Activated CD4-positive, alpha-beta T cell treated with anti-CD3 and anti-CD28 coated beads for 36 hours (primary cell): ENCODE measurements around the gene SPOP. TPM values are rescaled to one million over a fixed set of nuclear protein-coding genes. Genes with fewer than 3 reads are reported as not detected.
"Not testable (repeated sequence)": the region's sequence is repeated elsewhere in the genome, so short reads cannot be mapped to it uniquely, and the experiment has no call there.

Experiments
- ATAC-seq: fragments of 200-7000 bp; cut with Tn5 transposase; one replicate; pipeline ENCODE4 v1.10.0; 2021; ENCODE audit warnings: mild to moderate bottlenecking, moderate library complexity
- CTCF ChIA-PET: fragments of 350-600 bp; sonication (Branson Sonifier 250); formaldehyde crosslinking; loops from one replicate; lab custom pipeline; 2021; ENCODE audit warnings: antibody characterized with exemption; lab: Charles Lee
- POLR2A ChIA-PET: fragments of 350-600 bp; sonication (Branson Sonifier 250); formaldehyde crosslinking; loops from one replicate; lab custom pipeline; 2021; ENCODE audit warnings: antibody characterized with exemption, inconsistent platforms; lab: Charles Lee
- DNase-seq: peaks from one replicate; pipeline ENCODE4 v3.0.0-alpha.2; 2020
- H3K27ac Mint-ChIP-seq: one replicate; pipeline ENCODE4 v1.8.0; 2021; ENCODE audit warnings: mixed read lengths
- H3K27me3 Mint-ChIP-seq: one replicate; pipeline ENCODE4 v1.8.0; 2021; ENCODE audit warnings: mixed read lengths
- H3K36me3 Mint-ChIP-seq: one replicate; pipeline ENCODE4 v1.8.0; 2021; ENCODE audit warnings: low read depth, mixed read lengths
- H3K4me1 Mint-ChIP-seq: one replicate; pipeline ENCODE4 v1.8.0; 2021; ENCODE audit warnings: mixed read lengths
- H3K4me3 Mint-ChIP-seq: one replicate; pipeline ENCODE4 v1.8.0; 2021; ENCODE audit warnings: mild to moderate bottlenecking, moderate library complexity, mixed read lengths
- H3K9me3 Mint-ChIP-seq: one replicate; pipeline ENCODE4 v1.8.0; 2021; ENCODE audit warnings: low read depth, mixed read lengths
- intact Hi-C, 2 experiments: fragments of 100-400 bp; cut with DNase I in 1 of 2; cut with micrococcal nuclease in 1 of 2; formaldehyde crosslinking; loops; one replicate each; pipeline versions ENCODE4 v1.14.2 to v1.15.1; 2022 to 2024; cut with DNase I, micrococcal nuclease
- total RNA-seq, 2 experiments: library from RNA; stranded (reverse); gene quantifications; one replicate each; pipeline ENCODE4 v1.2.3, GENCODE V29; 2021

SPOP gene
- total RNA-seq, 2 experiments from 2014 or later: 57.0 to 64.6 TPM

- no peaks in the 10 kb centered on the region for H3K9me3 Mint-ChIP-seq
- CTCF ChIA-PET: interaction anchor here (1.1 kb wide), 1 partner anchor 114 kb away, joined by 3 read pairs; no protein-coding TSS in a partner anchor
- H3K27me3 Mint-ChIP-seq: no peaks in the 10 kb centered on the region
- POLR2A ChIA-PET: no interaction called here
- H3K27ac Mint-ChIP-seq: no peak overlapping the region
- DNase-seq: no peak
- H3K4me1 Mint-ChIP-seq: peaks cover 5% of the 10 kb centered on the region
- no peak overlapping the region for H3K4me3 Mint-ChIP-seq
- no peaks in the 10 kb centered on the region for H3K36me3 Mint-ChIP-seq
- ATAC-seq: no peak
- intact Hi-C loops: no loop called here
Measured at GRCh38 chr17:49552070-49552751, 125.7 kb downstream of the SPOP start.

GRCh38 chr17:49551221-49552069 is 126.5 kb downstream of the SPOP start:
- no peak for DNase-seq
- no peak overlapping the region for H3K27ac Mint-ChIP-seq
- CTCF ChIA-PET: interaction anchor here (0.6 to 1.1 kb wide), 2 partner anchors 113 to 279 kb away, joined by 3 read pairs; no protein-coding TSS in a partner anchor
- no peaks in the 10 kb centered on the region for H3K27me3 Mint-ChIP-seq
- intact Hi-C loops: no loop called here
- H3K4me1 Mint-ChIP-seq: peaks cover 4% of the 10 kb centered on the region
- no peaks in the 10 kb centered on the region for H3K36me3 Mint-ChIP-seq
- H3K9me3 Mint-ChIP-seq: no peaks in the 10 kb centered on the region
- ATAC-seq: no peak
- H3K4me3 Mint-ChIP-seq: no peak overlapping the region
- POLR2A ChIA-PET: no interaction called here

DNA sequence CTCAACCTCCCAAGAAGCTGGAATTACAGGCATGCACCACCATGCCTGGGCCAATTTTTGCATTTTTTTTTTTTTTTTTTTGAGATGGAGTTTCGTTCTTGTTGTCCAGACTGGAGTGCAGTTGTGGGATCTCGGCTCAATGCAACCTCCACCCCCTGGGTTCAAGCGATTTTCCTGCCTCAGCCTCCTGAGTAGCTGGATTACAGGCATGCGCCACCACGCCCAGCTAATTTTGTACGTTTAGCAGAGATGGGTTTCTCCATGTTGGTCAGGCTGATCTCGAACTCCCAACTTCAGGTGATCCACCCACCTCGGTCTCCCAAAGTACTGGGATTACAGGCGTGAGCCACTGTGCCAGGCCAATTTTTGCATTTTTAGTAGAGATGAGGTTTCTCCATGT is 127.1 kb downstream of the SPOP start:
- DNase-seq, ATAC-seq, H3K9me3 Mint-ChIP-seq, intact Hi-C loops, CTCF ChIA-PET, H3K27ac Mint-ChIP-seq, H3K36me3 Mint-ChIP-seq, POLR2A ChIA-PET, H3K4me3 Mint-ChIP-seq, H3K27me3 Mint-ChIP-seq, H3K4me1 Mint-ChIP-seq: not testable (repeated sequence)

DNA sequence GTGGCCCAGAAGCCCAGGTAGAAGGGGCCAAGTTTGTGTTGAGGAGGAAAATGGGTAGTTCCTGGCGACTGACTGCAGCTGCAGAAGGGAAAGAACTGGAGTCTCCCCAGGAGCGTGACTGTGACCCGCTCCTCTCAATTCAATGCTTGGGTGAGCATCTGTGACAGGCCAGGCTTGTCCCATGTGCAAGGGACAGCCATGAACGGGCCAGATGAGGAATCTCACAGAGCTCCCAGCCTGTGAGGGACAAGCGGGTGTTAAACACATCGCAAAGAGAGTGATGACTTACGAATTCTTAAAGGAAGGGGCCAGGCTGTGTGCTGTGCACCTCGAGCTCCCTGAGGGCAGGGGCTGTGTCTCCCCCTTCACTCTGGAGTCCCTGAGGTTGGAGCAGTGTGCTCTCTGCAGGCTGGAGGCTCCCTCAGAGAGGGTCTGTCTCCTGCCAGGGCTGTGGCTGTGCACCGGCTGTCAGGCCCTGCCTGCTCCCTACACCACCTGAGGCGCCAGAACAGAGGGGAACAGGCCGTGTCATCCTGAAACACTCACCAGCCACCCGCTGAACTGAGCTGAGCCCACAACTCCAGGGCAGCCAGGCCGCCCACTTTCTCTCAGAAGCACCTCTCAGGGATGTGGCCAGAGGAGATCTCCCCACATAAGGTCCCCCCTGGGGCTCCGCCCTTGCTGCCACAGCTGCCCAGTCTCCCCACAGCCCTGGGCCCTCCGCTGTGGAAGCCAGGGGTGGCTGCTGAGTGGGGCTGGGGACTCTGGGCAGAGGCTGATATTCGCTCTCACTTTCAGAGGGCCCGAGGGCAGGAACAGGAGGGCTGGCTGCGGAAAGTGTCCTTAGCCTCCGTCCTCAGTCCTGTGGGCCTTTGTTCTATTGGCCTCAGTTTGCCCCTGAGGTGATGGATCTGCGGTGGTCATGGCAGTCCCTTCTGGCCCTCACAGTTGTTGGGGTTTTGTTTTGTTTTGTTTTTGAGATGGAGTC is 127.9 kb downstream of the SPOP start:
- Mint-ChIP-seq H3K36me3 (no peaks in the 10 kb centered on the region), H3K27ac (no peak overlapping the region), H3K9me3 (no peaks in the 10 kb centered on the region), H3K27me3 (no peaks in the 10 kb centered on the region), H3K4me3 (no peak overlapping the region), H3K4me1 (no peaks in the 10 kb centered on the region)
- intact Hi-C loops: no loop called here
- CTCF ChIA-PET: interaction anchor here (0.7 kb wide), 1 partner anchor 19 kb away, joined by 3 read pairs; no protein-coding TSS in a partner anchor
- POLR2A ChIA-PET: no interaction called here
- DNase-seq (no peak), ATAC-seq (no peak)

DNA sequence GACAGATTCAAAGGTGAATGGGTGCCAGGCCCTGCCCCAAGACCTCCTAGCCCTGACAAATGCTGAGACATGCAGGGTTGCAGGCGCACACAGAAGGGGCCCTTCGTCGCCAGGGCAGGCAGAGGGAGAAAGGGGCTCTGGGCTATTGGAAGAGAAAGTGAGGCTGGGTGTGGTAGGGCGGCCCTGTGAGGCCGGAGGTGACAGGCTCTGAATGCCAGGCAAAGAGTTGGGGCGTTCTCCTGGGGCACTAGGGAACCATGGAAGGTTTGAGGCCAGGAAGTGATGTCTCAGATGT is 128.6 kb downstream of the SPOP start:
- H3K27me3 Mint-ChIP-seq: peaks cover under 1% of the 10 kb centered on the region
- no peaks in the 10 kb centered on the region for H3K4me1 Mint-ChIP-seq
- H3K9me3 Mint-ChIP-seq: peaks cover under 1% of the 10 kb centered on the region
- no peak for DNase-seq
- no peak overlapping the region for H3K27ac Mint-ChIP-seq
- ChIA-PET CTCF (interaction anchor here (0.7 kb wide), 1 partner anchor 20 kb away, joined by 3 read pairs; no protein-coding TSS in a partner anchor), POLR2A (no interaction called here)
- intact Hi-C loops: no loop called here
- no peak overlapping the region for H3K4me3 Mint-ChIP-seq
- ATAC-seq: no peak
- no peaks in the 10 kb centered on the region for H3K36me3 Mint-ChIP-seq

Other genes starting within 250 kb of the SPOP start
- gene NGFR, start 182.8 kb downstream of the SPOP start, total RNA-seq: under 1 TPM; 0.21 to 0.46 TPM
- gene NXPH3, start 102.2 kb downstream of the SPOP start, total RNA-seq: under 1 TPM; 0.09 TPM
- gene SLC35B1, start 29.9 kb upstream of the SPOP start, total RNA-seq: 10 to 100 TPM; 43.9 to 59.4 TPM
- 10 to 100 TPM; 14.1 to 15.4 TPM for gene FAM117A, start 86.0 kb upstream of the SPOP start, total RNA-seq
- gene KAT7, start 110.6 kb upstream of the SPOP start, total RNA-seq: 10 to 100 TPM; 63.5 to 93.0 TPM
- gene TAC4, start 170.0 kb upstream of the SPOP start, total RNA-seq: not detected